ENCODE measurements around the gene MAP4.

MAP4 gene

GRCh38 chr3:47863391-47864128, 152.7 kb downstream of the MAP4 start:
- no peak overlapping the region for H3K27ac ChIP-seq
- TF ChIP-seq, protein P1, sequence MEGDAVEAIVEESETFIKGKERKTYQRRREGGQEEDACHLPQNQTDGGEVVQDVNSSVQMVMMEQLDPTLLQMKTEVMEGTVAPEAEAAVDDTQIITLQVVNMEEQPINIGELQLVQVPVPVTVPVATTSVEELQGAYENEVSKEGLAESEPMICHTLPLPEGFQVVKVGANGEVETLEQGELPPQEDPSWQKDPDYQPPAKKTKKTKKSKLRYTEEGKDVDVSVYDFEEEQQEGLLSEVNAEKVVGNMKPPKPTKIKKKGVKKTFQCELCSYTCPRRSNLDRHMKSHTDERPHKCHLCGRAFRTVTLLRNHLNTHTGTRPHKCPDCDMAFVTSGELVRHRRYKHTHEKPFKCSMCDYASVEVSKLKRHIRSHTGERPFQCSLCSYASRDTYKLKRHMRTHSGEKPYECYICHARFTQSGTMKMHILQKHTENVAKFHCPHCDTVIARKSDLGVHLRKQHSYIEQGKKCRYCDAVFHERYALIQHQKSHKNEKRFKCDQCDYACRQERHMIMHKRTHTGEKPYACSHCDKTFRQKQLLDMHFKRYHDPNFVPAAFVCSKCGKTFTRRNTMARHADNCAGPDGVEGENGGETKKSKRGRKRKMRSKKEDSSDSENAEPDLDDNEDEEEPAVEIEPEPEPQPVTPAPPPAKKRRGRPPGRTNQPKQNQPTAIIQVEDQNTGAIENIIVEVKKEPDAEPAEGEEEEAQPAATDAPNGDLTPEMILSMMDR (IDR thresholded peaks at IDR 0.05) = no peak
- DNase-seq (ENCODE audit: low spot score) = no peak
- H3K4me3 ChIP-seq = no peak overlapping the region

DNA sequence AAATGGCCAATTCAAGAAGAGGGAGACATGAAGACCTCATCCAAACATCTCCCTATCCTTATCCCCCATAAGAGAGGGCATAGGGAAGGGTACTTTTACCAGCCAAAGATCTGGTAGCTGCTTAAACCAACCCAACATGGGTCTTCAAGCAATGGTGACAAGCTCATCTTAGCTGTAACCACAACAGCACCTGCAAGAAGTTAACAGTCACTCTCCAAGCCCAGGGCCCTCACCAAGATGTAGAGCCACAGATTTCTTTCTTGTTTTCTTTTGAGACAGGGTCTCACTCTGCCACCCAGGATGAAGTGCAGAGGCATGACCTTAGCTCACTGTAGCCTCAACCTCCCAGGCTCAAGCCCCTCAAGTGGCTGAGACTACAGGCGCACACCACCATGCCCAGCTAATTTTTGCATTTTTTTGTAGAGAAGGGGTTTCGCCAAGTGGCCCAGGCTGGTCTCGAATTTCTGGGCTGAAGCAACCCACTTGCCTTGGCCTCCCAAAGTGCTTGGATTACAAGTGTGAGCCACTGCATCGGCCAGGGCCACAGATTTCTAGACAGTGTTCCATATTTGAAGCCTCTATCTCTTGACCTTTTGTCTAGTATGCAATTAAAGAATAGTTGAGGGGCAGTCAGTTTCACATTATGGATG, 156.1 kb downstream of the MAP4 start:
- no peak overlapping the region for H3K4me3 ChIP-seq

DNA sequence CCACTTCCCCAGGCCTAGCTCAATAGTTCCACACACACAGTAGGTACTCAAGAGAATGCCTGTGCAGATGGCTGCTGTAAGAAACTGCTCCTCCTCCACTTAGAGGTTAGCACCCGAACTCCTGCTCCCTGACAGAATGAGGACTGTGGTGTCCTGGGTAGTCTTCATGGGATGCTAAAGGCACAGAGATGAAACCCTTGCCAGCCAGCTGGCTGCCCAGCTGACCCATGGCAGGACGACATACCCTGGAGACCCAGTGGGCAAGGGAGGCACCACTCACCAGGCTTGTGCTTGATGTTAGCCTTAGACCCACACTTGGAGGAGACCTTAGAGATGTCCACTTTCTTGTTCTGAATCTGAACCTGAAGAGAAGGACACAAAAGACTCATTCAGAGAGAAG, 159.1 kb downstream of the MAP4 start:
- H3K27ac ChIP-seq = no peak overlapping the region
- no peak for DNase-seq (ENCODE audit: low spot score)
- TF ChIP-seq, protein P1 (IDR thresholded peaks at IDR 0.05) = no peak

More for the DNA sequence above, 156.1 kb downstream of the MAP4 start:
- TF ChIP-seq, protein P1 (IDR thresholded peaks at IDR 0.05) = no peak
- no peak overlapping the region for H3K27ac ChIP-seq
- no peak for DNase-seq (ENCODE audit: low spot score)

GRCh38 chr3:47856669-47857068, 159.5 kb downstream of the MAP4 start:
- no peak overlapping the region for H3K4me3 ChIP-seq
- no peak for DNase-seq (ENCODE audit: low spot score)
- TF ChIP-seq, protein P1 (IDR thresholded peaks at IDR 0.05) = no peak
- no peak overlapping the region for H3K27ac ChIP-seq

More for the DNA sequence above, 159.1 kb downstream of the MAP4 start:
- H3K4me3 ChIP-seq = no peak overlapping the region

DNA sequence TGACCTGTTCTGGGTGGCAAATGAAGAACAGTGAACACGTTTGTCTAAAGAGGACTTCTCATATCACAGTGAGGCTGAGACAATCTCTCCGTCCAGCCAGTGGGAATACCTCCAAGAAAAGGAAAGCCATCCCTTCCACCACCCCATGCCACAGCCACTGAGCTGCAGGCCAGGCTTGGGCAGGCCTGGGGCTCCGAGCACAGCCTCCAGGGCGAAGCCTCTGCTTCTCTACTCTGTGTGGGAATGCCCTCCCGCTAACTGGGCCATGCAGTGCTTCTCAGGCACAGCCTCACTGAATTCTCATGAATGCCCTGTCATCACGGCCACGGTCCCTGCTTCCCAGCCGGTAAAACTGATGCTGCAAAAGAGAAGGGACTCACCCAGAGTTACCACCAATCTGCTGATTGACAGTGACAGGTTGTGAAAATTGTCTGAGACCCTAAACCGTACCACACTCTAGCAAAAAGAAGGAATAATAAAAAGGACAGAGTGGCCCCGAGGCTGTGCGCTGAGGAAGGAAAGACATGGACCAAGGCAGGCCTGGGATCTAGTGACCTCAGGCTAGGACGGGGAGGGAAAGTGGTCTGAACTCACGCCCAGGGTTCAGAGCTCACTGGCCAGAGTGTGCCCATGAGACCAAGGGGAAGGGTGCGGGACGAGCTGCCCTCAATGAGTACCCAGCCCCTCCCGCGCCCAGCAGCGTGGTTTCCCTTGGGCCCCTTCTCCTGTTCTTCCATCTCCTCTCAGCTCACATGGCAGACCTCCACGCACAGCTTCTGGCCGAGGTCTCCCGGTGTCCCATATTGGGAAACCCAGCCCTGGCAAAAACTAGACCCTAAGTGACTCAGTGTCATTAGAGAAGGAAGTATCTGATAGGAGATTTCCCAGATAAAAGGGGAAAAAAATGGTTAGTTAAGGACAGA, 160.5 kb downstream of the MAP4 start:
- Histone ChIP-seq H3K27ac (no peak overlapping the region), H3K4me3 (no peak overlapping the region)
- DNase-seq (ENCODE audit: low spot score) = no peak
- TF ChIP-seq, protein P1 (IDR thresholded peaks at IDR 0.05) = no peak

- DNase-seq (ENCODE audit: low spot score) = no peak
- Histone ChIP-seq H3K27ac (no peak overlapping the region), H3K4me3 (no peak overlapping the region)
- TF ChIP-seq, protein P1 (IDR thresholded peaks at IDR 0.05) = no peak
These were observed 161.3 kb downstream of the MAP4 start for GRCh38 chr3:47854720-47855455.
